ENCODE results near the gene WDR45.

GRCh38 chrX:49069038-49069437, 10.6 kb downstream of the WDR45 start:
- no peak for TF ChIP-seq CTCF (IDR thresholded peaks at IDR 0.05)
- no peak for TF ChIP-seq POLR2A (IDR thresholded peaks at IDR 0.05)
